Activated naive CD4-positive, alpha-beta T cell treated with Interleukin-2 at 50 U/mL for 16 hours (primary cell): Measurements from ENCODE around the gene DOCK1.

ENCODE experiments used
- DNase-seq: peaks from one replicate; pipeline ENCODE4 v3.0.0-alpha.2; 2020

The DOCK1 gene

DNA sequence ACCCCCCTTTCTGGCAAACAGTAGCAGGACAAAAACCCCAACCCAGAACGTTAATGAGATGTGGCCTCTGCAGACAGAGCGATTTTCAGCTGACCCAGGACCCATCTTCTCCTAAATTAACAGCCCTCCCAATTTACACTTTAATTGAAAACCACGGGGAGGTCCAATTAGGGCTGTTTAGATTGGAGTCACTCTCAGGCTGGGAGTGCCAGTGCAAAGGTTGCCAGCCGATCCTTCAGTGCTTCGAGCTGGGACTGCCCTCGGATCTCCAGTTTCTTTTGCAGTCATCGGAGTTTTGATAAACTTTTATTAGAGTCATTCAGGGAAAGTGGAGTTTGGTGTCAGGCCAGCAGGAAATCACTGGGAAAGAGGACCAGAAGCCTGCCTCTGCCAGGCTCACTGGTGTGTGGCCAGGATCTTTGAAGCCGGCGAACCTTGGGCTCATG is 108.0 kb downstream of the DOCK1 start:
- no peak for DNase-seq

GRCh38 chr10:127013691-127014473 is 108.7 kb downstream of the DOCK1 start:
- no peak for DNase-seq

DNA sequence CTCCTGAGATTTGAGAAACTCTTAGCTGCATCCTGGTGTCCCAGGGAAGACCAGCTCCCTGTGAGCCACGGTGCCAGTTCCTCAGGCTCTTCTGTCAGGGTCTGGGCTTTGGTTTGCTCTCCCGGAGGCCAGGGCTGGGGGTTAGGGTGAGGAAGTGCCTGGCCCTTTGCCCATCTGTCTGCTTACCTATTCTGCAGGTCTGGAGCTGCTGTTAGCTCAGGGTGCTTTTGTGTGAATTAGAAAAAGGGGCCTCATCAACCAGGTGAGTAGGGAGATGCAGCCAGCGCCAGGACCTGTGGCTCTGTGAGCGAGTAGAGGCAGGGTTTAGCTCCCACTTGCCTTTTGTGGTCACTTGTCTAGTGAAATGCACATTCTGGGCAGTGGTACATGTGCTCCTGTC is 109.4 kb downstream of the DOCK1 start:
- DNase-seq, result no peak

DNA sequence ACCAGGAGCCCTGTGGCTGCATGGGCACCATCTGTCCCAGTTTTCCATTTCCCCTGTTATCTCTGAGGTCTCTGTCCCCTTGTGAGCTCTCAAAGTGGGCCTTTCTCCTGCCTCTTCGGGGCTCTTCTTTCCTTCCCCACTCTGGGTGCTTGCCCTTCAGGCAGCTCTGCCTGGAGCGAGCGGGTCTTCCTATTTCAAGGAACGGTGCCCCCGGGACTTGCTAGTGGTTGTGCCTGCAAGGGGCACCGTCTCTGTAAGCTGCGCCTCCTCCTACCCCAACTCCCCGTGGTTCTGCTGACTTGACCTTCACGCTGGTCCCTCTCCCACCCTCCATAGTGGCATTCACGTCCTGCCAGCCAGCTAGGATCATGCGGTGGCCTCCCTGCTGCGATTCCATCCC is 110.1 kb downstream of the DOCK1 start:
- DNase-seq, result no peak

GRCh38 chr10:127016331-127016730 is 111.1 kb downstream of the DOCK1 start:
- DNase-seq, result no peak

DNA sequence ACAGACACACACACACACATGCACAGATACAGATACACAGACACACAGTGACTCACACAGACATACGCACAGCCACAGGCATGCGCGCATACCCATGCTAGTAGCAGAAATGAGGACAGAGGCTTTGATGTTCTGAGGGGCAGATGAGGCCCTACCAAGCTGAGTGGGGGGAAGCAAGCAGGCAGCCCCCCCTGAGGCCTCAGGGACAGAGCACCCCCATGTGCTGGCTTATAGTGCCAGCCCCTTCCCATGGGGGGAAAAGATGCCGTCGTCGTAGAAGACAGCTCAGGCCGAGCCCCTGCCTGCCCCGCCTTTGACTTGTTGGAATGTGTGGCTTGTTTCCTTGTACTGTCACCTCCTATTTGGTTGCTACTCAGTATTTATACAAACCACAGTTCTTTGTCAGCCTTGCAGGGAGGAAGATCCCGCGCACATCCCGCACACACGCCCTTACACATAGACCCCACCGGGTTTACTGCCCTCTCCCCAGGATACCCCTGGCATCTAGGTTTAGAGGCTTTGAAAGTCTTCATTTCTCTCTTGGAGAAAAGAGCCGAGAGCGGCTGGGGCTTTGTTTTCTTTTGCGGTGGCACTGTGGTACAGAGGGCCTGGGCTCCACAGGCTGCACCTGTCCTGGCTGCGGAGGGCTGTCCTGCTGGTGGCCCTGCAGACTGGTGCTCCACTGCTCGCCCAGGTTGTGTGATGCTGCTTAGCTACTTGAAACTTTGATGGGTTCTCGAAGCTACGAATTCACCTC is 112.5 kb downstream of the DOCK1 start:
- DNase-seq, result no peak

- DNase-seq, result no peak
Observed at GRCh38 chr10:127018298-127018650, 113.0 kb downstream of the DOCK1 start.

- no peak for DNase-seq
Observed at GRCh38 chr10:127018766-127019165, 113.5 kb downstream of the DOCK1 start.

- no peak for DNase-seq
Observed at GRCh38 chr10:127020260-127020659, 115.0 kb downstream of the DOCK1 start.

- DNase-seq, result no peak
Observed at GRCh38 chr10:127021801-127022200, 116.6 kb downstream of the DOCK1 start.

DNA sequence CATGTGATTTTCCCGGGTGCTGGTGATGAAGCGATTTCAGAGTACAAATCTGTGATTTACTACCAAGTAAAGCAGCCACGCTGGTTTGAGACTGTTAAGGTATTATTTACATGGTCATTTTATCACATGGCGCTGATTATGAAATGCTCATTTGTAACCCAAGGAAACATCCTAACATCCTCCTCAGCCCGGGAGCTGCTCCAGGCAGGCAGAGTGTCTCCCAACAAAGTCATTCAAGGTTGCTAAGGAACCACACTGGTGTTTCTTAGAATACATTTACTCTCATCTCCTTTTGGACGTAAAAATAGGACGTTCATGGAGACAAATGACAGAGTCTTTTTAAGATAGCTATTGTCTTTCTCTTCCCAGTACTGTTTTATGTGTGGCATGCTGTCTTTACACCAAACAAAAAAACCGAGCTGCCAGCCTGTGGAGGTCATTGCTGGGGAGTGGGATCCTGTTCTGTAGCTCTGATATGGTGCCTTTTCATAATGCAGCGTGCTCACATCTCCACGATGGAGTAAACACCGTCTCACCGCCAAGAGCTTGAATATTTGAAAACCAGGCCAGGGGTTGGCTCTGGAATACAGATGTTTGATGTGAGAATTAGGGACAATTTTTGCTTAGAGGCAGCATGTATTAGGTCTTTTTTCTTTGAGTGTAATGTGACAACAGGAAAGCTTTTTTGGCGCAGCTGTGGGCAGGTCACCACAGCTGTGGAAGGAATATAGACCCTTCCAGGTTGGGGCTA is 119.6 kb downstream of the DOCK1 start:
- DNase-seq, result no peak

DNA sequence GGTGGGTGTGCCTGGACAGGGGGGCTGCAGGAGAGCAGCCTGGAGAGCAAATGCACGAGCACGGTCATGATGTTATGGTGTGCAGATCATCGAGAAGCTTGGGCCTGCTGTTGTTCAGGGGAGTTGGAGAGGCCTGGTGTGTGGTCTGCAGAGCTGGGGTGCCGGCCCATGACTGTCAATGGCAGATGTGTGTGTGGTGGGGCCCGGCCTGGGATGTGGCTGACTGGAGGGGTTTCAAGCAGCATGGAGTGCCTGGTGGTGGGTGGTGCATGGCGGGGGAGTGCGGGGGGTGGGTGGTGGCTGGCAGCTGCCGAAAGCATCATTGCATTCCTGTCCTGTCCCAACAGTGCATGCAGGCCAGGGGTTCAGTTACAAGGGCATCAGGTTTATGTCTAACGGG is 122.6 kb downstream of the DOCK1 start:
- DNase-seq, result no peak

- DNase-seq, result no peak
Observed at GRCh38 chr10:127028556-127028955, 123.3 kb downstream of the DOCK1 start.

GRCh38 chr10:127029061-127029460 is 123.8 kb downstream of the DOCK1 start:
- no peak for DNase-seq

DNA sequence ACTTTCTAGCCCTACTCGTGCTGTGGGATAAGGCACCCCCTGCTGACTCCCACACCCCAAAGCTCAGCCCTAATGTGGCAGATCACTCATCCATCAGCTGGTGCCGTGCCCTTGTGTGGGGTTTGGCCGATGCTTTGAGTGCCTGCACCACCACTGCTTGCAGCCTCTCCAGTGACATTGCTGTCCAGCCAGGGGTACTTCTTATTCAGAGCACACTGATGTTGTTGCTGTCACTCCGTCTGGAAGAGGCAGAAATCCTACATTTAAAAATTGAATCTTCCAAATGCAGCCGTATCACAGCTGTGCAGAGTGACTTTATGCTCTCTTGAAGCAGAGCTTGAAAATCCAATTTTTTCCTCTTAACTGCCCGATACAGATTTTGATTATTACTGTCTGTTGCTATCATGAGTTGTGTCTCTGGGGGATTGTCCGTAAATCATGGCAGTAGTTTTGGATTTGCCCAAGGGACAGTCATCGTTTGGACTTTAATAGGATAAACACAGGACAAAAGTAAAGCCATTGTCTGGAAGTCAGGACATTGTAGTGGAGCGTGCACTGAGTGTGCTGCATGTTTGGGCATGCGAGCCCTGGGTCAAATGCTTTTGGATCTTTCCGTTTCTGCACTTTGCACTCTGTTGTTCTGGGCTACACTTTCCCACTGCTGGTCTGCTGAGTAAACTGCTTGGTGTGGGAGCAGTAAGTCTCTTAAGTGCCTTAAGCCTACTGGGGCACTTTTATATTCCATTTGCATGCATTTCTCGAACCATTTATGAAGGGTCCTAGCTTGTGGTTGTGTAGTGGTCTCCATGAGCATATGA is 128.2 kb downstream of the DOCK1 start:
- no peak for DNase-seq

- DNase-seq, result no peak
Observed at GRCh38 chr10:127034034-127034633, 128.9 kb downstream of the DOCK1 start.

DNA sequence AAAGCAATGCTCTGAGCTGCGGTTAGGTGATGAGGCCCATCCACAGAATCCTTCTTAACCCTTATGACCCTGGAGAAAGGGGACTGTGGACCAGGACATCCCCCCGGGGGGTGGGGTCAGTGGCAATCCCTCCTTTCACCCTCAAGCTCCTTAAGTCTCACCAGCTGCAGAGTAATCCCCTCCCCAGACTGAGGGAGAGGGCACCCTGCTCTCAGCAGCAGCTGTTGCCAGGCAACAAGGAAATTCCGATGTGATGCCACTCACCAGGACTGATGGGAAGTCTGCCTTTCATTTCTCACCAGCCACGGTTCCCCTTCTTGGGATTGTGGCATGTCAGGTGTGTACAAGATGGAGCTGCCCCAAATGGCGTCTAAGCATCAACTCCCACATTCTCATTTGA is 129.6 kb downstream of the DOCK1 start:
- DNase-seq, result no peak

DNA sequence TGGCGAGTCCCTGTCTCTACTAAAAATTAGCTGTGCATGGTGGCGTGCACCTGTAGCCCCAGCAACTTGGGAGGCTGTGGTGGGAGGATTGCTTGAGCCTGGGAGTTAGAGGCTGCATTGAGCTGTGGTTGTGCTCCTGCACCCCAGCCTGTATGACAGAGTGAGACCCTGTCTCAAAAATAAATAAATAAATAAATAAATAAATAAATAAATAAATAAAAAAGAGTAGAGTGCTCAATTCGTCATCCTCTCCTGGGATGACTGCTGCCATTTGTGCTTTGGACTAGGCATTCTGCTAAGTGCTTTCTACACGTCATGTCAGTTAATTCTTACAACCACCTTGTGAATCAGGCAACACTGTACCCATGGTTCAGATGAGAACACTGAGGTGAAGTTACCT is 130.6 kb downstream of the DOCK1 start:
- DNase-seq, result no peak

- DNase-seq, result no peak
Observed at GRCh38 chr10:127036987-127037386, 131.8 kb downstream of the DOCK1 start.

DNA sequence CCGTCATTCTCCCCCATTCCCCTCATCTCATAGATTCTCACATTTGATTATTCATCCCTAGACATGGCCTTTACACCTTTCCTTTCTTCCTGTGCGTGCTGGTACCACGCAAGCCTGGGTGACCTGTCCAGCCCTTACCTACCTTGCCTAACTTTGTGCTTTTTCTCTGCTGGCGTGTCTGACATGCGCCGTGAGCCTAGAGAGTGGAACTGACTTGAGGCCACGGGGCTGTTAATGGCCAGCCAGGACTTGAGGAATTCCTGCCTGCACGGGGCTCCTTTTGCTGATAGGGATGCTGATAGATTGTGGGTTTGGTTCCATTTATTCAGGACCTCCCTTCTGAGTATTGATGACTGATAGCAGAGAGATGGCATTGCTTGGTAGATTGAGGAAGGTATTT is 134.2 kb downstream of the DOCK1 start:
- DNase-seq, result no peak

- DNase-seq, result no peak
Observed at GRCh38 chr10:127040756-127041155, 135.5 kb downstream of the DOCK1 start.

DNA sequence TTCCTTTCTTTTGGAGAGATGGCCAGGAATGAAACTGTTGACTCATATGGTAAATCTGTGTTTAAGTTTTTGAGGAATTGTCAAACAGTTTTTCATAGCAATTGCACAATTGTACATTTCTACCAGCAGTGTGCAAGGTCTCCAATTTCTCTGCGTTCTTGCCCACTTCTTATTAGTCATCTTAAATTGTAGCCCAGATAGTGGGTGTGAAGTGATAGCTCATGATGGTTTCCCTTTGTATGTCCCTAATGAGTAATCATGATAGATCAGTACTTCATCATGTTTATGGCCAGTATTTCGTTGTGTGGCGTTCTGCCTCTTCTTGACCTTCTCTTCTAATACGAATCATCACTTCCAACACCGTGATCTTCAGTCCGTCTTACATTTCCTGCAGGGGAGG is 136.3 kb downstream of the DOCK1 start:
- DNase-seq, result no peak
